ENCODE results near the gene ARL4C.
A peak's percentile ranks its signal among the peaks of the same experiment; 100 is the strongest.

ARL4C gene

GRCh38 chr2:234512884-234513669, 16.2 kb upstream of the ARL4C start:
- H3K4me3 ChIP-seq: no peak overlapping the region
- no peak overlapping the region for H3K9ac ChIP-seq (ENCODE audit: insufficient read length)
- no peak for DNase-seq (ENCODE audit: low read depth, low spot score)
- H3K27ac ChIP-seq: no peak overlapping the region
- TF ChIP-seq EZH2 (IDR thresholded peaks at IDR 0.05) (no peak), POLR2AphosphoS5 (IDR thresholded peaks at IDR 0.05; ENCODE audit: borderline replicate concordance, low read depth, low read length) (no peak), FOXP2 (optimal IDR thresholded peaks at IDR 0.05; ENCODE audit: control extremely low read depth, extremely low read length, insufficient read depth) (no peak)
- no peaks in the 10 kb centered on the region for H3K36me3 ChIP-seq (ENCODE audit: insufficient read depth, low read length)
- H3K9me3 ChIP-seq (ENCODE audit: low read depth, low read length): no peaks in the 10 kb centered on the region

DNA sequence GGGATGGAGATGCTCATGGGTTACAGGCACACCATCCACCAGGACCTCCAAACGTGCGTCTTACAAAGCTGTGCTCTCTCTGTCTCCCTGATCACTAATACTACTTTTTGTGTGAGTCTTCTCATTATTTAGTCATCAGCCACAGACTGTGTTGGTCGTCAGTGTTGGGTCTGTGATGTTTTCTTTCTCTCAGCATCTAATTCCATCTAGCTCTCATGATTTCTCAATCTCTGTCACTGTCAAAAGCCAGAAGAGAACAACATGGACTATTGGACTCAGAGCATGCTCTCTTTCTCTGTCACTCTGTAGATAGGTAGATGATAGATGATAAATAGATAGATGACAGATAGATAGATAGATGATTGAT, 6.0 kb upstream of the ARL4C start:
- Histone ChIP-seq H3K4me3 (no peak overlapping the region), H3K9me3 (ENCODE audit: low read depth, low read length) (no peaks in the 10 kb centered on the region), H3K9ac (ENCODE audit: insufficient read length) (no peak overlapping the region), H3K36me3 (ENCODE audit: insufficient read depth, low read length) (no peaks in the 10 kb centered on the region), H3K27ac (no peak overlapping the region)
- TF ChIP-seq FOXP2 (optimal IDR thresholded peaks at IDR 0.05; ENCODE audit: control extremely low read depth, extremely low read length, insufficient read depth): no peak
- no peak for TF ChIP-seq POLR2AphosphoS5 (IDR thresholded peaks at IDR 0.05; ENCODE audit: borderline replicate concordance, low read depth, low read length)
- TF ChIP-seq EZH2 (IDR thresholded peaks at IDR 0.05): no peak
- no peak for DNase-seq (ENCODE audit: low read depth, low spot score)

DNA sequence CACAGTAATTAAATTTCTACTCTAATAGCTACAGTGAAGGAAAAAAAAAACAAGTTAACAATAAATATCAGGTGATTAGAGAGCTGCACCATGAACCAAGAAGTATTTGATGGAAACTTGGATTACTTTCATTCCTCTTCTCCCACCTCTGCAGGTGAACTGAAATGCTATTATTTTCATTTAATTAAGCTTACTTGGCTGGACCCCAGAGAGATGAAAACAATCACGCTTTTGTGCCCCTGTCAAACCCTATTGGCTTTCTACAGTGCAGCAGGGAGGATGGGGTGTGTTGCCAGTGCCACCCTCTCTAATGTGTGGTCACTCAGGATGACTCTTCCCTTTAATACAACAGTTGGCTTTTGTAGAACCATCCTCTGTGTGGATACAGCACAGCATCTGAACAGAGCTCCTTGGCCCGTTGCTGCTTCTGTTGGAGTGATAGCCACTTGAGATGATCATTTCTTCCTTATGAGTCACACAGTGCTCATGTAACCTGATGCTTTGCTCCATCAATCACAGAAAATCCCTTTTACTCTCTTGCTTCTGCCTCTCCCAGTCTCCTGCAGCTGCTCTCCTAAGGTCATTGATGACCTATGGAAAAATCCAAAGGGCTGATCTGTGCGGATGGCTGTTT, 5.5 kb upstream of the ARL4C start:
- no peak for TF ChIP-seq FOXP2 (optimal IDR thresholded peaks at IDR 0.05; ENCODE audit: control extremely low read depth, extremely low read length, insufficient read depth)
- TF ChIP-seq EZH2 (IDR thresholded peaks at IDR 0.05): no peak
- TF ChIP-seq POLR2AphosphoS5 (IDR thresholded peaks at IDR 0.05; ENCODE audit: borderline replicate concordance, low read depth, low read length): no peak
- Histone ChIP-seq H3K9me3 (ENCODE audit: low read depth, low read length) (no peaks in the 10 kb centered on the region), H3K4me3 (no peak overlapping the region), H3K36me3 (ENCODE audit: insufficient read depth, low read length) (no peaks in the 10 kb centered on the region), H3K27ac (no peak overlapping the region), H3K9ac (ENCODE audit: insufficient read length) (no peak overlapping the region)
- no peak for DNase-seq (ENCODE audit: low read depth, low spot score)

DNA sequence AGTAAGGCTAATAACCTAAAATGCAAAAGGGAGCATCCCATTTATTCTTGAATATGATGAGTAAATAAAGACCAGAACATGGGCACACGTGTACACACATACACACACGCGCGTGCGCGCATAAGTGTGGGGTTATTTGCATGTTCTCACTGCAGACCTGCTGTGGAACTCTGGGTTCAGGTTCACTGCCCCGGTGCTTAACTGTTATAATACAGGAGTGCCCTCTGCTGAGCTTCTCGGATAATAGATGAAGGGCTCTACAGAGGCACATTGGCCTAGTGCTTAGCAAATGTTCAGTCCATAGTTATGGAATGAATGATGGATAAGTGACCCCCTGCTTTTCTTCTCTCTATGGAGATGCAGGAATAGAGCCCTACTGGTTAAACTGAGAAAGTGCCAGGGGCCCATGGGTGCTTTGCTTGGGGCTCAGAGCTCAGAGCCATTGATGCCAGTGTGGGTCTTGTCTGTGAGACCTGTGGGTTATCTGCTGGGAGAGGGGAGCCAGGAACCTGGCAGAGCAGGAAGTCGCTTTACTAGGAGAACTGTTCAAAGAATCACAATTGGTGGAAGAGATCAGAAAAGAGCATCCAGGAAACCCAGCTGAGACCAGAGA, 3.6 kb upstream of the ARL4C start:
- DNase-seq (ENCODE audit: low read depth, low spot score): peak; percentile 24
- no peak overlapping the region for H3K27ac ChIP-seq
- TF ChIP-seq EZH2 (IDR thresholded peaks at IDR 0.05): no peak
- no peak for TF ChIP-seq POLR2AphosphoS5 (IDR thresholded peaks at IDR 0.05; ENCODE audit: borderline replicate concordance, low read depth, low read length)
- TF ChIP-seq FOXP2 (optimal IDR thresholded peaks at IDR 0.05; ENCODE audit: control extremely low read depth, extremely low read length, insufficient read depth): no peak
- no peaks in the 10 kb centered on the region for H3K9me3 ChIP-seq (ENCODE audit: low read depth, low read length)
- no peak overlapping the region for H3K9ac ChIP-seq (ENCODE audit: insufficient read length)
- H3K4me3 ChIP-seq: no peak overlapping the region
- no peaks in the 10 kb centered on the region for H3K36me3 ChIP-seq (ENCODE audit: insufficient read depth, low read length)

GRCh38 chr2:234497594-234498235, 834 bp upstream of the ARL4C start:
- H3K27ac ChIP-seq: no peak overlapping the region
- DNase-seq (ENCODE audit: low read depth, low spot score): no peak
- H3K36me3 ChIP-seq (ENCODE audit: insufficient read depth, low read length): no peaks in the 10 kb centered on the region
- peak overlapping the region; percentile 68 for H3K9ac ChIP-seq (ENCODE audit: insufficient read length)
- TF ChIP-seq FOXP2 (optimal IDR thresholded peaks at IDR 0.05; ENCODE audit: control extremely low read depth, extremely low read length, insufficient read depth) (no peak), POLR2AphosphoS5 (IDR thresholded peaks at IDR 0.05; ENCODE audit: borderline replicate concordance, low read depth, low read length) (no peak), EZH2 (IDR thresholded peaks at IDR 0.05) (no peak)
- no peak overlapping the region; the same call in 1 of the 2 replicates for H3K4me3 ChIP-seq
- H3K9me3 ChIP-seq (ENCODE audit: low read depth, low read length): no peaks in the 10 kb centered on the region

DNA sequence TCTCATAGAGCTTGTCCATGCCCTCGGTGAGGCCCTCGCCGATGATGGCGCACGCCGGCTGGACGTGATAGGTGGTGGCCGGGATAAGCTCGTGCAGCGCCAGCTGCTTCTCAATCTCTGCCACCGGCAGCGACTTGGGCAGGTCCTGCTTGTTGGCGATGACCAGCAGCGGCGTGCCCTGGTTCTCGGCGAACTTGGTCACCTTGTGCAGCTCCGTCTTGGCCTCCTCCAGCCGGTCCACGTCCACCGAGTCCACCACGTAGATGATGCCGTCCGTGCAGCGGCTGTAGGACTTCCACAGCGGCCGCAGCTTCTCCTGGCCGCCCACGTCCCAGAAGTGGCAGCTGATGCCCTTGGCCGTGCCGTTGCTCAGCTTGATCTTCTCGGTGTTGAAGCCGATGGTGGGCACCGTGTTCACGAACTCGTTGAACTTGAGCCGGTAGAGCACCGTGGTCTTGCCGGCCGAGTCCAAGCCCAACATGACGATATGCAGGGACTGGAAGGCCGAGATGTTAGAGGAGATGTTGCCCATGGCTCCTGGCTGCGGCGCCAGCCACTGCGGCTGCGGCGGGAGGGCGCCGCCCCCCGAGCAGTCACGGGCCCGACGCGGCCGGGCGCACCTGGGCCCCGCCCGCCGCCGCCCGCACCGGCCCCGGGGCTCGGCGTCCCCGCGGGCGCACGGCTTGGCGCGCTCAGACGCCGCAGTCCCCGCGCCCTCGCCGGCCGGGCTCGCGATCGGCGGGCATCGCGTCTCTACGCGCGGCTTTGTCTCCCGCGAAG, 636 bp downstream of the ARL4C start:
- Histone ChIP-seq H3K9ac (ENCODE audit: insufficient read length) (peak overlapping the region; percentile 74), H3K4me3 (peak overlapping the region; percentile 94), H3K9me3 (ENCODE audit: low read depth, low read length) (no peaks in the 10 kb centered on the region), H3K27ac (no peak overlapping the region), H3K36me3 (ENCODE audit: insufficient read depth, low read length) (no peaks in the 10 kb centered on the region)
- TF ChIP-seq EZH2 (IDR thresholded peaks at IDR 0.05): no peak
- no peak for TF ChIP-seq POLR2AphosphoS5 (IDR thresholded peaks at IDR 0.05; ENCODE audit: borderline replicate concordance, low read depth, low read length)
- no peak for TF ChIP-seq FOXP2 (optimal IDR thresholded peaks at IDR 0.05; ENCODE audit: control extremely low read depth, extremely low read length, insufficient read depth)
- no peak for DNase-seq (ENCODE audit: low read depth, low spot score)

DNA sequence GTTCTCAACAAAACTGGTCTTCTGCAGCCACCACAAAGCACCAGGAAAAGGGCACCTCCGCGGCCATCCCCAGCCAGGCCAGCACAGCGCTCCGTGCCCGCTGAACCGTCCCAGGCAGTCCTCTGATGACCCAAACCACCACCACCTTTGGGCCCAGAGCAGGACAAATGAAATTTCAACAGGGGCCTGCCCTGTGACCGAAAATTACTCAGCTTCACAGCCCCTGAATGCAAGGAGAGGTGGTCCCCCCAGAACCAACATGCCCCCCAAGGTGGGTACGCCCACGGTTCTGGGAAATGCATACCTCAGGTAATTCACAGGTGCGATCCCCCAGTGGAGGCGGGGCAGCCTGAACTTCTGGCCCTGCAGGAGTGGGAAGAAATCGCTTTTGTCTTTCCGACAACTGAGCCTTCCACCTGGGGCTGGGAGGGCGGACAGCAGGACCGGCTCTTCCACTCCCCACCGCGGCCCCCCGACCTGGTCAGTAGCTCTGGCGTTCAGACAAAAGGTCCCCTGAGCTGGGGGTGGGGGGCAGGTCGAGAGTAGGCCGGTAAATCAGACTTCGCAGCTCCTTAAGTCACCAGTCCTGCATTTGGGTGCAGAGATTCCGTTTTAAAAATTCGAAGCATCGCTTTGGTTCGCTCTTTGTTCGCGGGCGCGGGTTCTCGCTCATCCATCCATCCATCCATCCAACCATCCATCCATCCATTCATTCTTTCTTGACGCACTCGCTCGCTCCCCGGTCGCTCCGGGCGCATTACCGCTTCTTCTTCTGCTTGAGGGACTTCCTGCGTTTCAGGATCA, 1.4 kb downstream of the ARL4C start:
- Histone ChIP-seq H3K4me3 (peak overlapping the region; percentile 94), H3K9me3 (ENCODE audit: low read depth, low read length) (no peaks in the 10 kb centered on the region), H3K9ac (ENCODE audit: insufficient read length) (peak overlapping the region; percentile 74), H3K27ac (no peak overlapping the region), H3K36me3 (ENCODE audit: insufficient read depth, low read length) (no peaks in the 10 kb centered on the region)
- TF ChIP-seq FOXP2 (optimal IDR thresholded peaks at IDR 0.05; ENCODE audit: control extremely low read depth, extremely low read length, insufficient read depth): no peak
- no peak for TF ChIP-seq POLR2AphosphoS5 (IDR thresholded peaks at IDR 0.05; ENCODE audit: borderline replicate concordance, low read depth, low read length)
- TF ChIP-seq EZH2 (IDR thresholded peaks at IDR 0.05): no peak
- DNase-seq (ENCODE audit: low read depth, low spot score): no peak
